Neutrophil (primary cell): ENCODE measurements around the gene C1orf87.

Experiments used
- H3K27ac ChIP-seq: fragments of 200-600 bp; sonication (generic); 2 replicates; pipeline ENCODE4 v1.5.1; 2016; ENCODE audit warnings: mild to moderate bottlenecking, moderate library complexity
- H3K27me3 ChIP-seq: fragments of 200-600 bp; sonication (generic); 2 replicates; pipeline ENCODE4 v1.6.0; 2016; ENCODE audit warnings: mild to moderate bottlenecking
- H3K36me3 ChIP-seq: fragments of 200-600 bp; sonication (generic); 2 replicates; pipeline ENCODE4 v1.5.1; 2017
- H3K4me1 ChIP-seq, 2 experiments: fragments of 200-600 bp in 1 of 2; sonication (generic) in 1 of 2; 1 replicate in 1 of 2; 2 replicates in 1 of 2; pipeline versions ENCODE4 v1.5.1 to v1.6.1; 2013 to 2016; ENCODE audit warnings: low read depth in 1 of 2, low read length in 1 of 2, mild to moderate bottlenecking in 1 of 2, moderate library complexity in 1 of 2; ENCODE audit not compliant: control insufficient read depth in 1 of 2, insufficient read depth in 1 of 2
- H3K4me3 ChIP-seq, 2 experiments: fragments of 200-600 bp in 1 of 2; sonication (generic) in 1 of 2; 1 replicate in 1 of 2; 2 replicates in 1 of 2; pipeline ENCODE4 v1.5.1; 2013 to 2016; ENCODE audit warnings: low read depth in 1 of 2, low read length in 1 of 2, mild to moderate bottlenecking in 1 of 2, moderate library complexity in 1 of 2
- H3K9me3 ChIP-seq: fragments of 200-600 bp; sonication (generic); 2 replicates; pipeline ENCODE4 v1.5.1; 2016
- TF ChIP-seq, protein P1 (sequence below): fragments of 200-600 bp; sonication (generic); IDR thresholded peaks from 2 replicates; pipeline ENCODE4 v1.5.1; 2016; ENCODE audit warnings: antibody characterized with exemption

Gene C1orf87, protein sequence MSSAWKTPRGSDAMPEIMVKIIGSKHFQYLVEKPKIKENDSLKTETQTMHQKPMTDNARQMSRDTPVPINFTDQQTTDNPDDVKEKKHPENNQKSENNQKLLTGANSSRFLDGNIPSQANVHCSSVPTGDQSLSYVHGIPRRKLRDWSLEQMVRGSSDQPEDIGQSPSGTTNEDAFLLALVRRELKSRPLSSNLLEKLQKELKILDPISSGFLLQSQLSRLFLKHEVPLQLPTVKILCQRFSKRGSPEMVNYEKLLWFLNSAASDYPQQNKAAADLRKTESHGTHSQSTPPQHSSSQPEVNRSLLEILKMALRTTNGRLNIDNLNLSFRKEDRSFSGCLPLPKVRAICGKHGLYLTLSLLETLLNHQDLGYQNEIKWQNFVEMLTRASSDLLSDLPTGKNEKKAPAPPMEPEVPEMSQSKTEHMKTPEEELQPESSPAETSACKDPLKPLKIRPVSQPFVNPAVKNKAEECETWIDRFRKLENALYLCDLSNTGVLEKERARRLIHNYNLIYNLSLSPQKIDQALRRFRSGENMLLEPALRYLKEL

DNA sequence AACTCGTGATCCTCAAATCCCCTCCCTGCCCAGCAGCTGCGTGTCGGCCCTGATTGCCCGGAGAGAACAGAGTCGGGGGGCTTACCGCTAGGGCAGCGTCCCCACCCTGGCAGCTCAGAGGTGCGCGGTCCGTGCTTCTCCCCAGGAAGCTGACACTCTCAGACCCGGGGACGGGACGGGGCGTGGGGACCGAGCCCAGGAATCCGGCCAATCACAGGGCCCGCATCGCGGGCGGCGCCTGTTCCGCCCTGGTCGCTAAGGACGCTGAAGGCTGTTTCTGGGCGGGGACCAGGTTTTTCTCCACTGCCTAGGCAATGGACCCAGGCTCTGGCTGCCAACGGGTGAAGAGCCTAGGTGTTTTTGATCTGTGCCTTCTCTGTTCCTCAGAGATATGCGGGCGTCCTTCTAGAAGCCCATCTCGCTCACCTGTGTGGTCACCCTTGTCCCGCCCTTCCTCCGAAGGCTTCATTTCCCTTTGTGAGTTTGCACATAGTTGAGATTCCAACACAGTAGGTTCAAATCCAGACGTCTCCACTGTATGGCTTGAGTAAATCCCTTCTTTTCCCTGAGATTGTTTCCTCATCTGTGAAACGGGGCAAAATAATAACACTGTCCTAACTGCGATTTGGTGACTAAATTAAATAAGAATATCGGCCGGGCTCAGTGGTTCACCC lies at the start of gene C1orf87:
Gene C1orf87, minus strand, starts transcription at position 166 of the 674 bp plus-strand sequence. CDS start 1,127 bp downstream, outside the sequence.
- no peaks in the 10 kb centered on the region for H3K9me3 ChIP-seq
- H3K36me3 ChIP-seq = no peaks in the 10 kb centered on the region
- no peaks in the 10 kb centered on the region for H3K4me1 ChIP-seq
- no peak within 1 kb of the TSS for H3K4me3 ChIP-seq
- TF ChIP-seq, protein P1, sequence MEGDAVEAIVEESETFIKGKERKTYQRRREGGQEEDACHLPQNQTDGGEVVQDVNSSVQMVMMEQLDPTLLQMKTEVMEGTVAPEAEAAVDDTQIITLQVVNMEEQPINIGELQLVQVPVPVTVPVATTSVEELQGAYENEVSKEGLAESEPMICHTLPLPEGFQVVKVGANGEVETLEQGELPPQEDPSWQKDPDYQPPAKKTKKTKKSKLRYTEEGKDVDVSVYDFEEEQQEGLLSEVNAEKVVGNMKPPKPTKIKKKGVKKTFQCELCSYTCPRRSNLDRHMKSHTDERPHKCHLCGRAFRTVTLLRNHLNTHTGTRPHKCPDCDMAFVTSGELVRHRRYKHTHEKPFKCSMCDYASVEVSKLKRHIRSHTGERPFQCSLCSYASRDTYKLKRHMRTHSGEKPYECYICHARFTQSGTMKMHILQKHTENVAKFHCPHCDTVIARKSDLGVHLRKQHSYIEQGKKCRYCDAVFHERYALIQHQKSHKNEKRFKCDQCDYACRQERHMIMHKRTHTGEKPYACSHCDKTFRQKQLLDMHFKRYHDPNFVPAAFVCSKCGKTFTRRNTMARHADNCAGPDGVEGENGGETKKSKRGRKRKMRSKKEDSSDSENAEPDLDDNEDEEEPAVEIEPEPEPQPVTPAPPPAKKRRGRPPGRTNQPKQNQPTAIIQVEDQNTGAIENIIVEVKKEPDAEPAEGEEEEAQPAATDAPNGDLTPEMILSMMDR = no peak
- H3K27me3 ChIP-seq = peaks cover 51% of the 10 kb centered on the region
- no peak within 1 kb of the TSS for H3K27ac ChIP-seq

DNA sequence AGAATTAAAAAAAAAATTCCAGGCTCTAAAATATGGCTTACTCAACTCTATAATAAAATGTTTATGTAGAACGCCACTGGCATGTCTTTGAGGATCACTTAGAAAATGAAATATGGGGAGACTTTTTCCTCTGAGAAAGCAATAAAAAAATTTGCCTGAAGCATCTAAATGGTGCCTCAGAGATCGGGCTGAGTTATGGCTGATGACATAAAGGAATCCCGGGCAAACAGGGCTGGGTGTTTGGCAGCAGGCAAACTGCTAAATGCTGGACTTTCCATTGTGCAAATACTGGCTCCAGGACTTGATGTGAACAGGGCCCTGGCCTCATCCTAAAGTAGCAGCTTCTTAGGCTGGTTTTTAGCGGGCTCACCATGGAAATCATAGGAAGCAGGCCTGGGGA lies 44.5 kb upstream of the C1orf87 start:
- TF ChIP-seq, protein P1 = no peak
- no peak overlapping the region for H3K4me3 ChIP-seq
- no peaks in the 10 kb centered on the region for H3K4me1 ChIP-seq
- H3K9me3 ChIP-seq = no peaks in the 10 kb centered on the region
- H3K27me3 ChIP-seq = no peaks in the 10 kb centered on the region
- no peak overlapping the region for H3K27ac ChIP-seq
- H3K36me3 ChIP-seq = no peaks in the 10 kb centered on the region

DNA sequence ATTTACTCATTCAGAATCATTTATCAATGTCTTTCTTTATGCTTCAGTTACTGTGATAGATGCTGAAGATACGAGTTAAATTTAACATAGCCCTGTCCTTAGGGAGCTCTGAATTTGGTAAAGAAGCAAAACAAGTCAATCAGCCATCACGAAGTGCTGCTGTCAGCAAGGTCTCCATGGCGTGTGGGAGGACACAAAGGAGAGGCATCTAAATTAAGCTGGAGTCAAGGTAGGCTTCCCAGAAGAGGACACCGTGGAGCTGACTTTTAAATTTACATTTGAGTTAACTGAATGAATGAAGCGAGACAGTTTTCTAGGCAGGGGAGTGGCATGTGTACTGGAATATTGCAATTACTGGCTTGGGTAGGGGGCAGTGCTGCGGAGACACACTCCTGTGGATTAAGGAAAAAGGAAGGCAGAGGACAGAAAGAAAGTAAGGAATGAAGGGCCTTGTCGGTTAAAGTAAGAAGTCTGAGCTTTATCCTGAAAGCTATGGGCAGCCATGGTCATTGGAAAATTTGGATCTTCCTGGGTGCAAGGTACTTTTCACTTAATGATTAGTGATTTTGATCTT lies 41.3 kb upstream of the C1orf87 start:
- H3K9me3 ChIP-seq = no peaks in the 10 kb centered on the region
- no peaks in the 10 kb centered on the region for H3K4me1 ChIP-seq
- H3K4me3 ChIP-seq = no peak overlapping the region
- H3K36me3 ChIP-seq = no peaks in the 10 kb centered on the region
- no peak overlapping the region for H3K27ac ChIP-seq
- H3K27me3 ChIP-seq = no peaks in the 10 kb centered on the region
- TF ChIP-seq, protein P1 = no peak

DNA sequence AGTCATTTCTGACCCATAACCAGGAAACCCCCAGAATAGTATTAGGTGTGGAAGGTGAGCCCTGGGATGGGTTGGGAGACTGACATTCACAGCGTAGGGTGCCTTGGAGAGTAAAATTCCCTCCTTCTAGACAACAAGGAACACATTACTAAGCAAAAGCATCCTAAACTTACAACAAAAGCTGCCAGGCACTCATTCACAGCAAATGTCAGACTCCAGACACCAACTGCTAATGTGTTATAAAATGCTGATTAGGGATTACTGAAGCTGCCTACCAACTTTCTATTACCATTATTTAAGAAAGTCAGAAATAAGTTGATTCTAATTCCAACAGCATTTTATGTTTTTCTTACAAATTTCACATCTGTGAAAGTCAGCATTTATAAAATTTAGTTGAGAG lies 40.0 kb upstream of the C1orf87 start:
- TF ChIP-seq, protein P1 = no peak
- Histone ChIP-seq H3K36me3 (no peaks in the 10 kb centered on the region), H3K27me3 (no peaks in the 10 kb centered on the region), H3K4me1 (no peaks in the 10 kb centered on the region), H3K27ac (no peak overlapping the region), H3K4me3 (no peak overlapping the region), H3K9me3 (no peaks in the 10 kb centered on the region)

DNA sequence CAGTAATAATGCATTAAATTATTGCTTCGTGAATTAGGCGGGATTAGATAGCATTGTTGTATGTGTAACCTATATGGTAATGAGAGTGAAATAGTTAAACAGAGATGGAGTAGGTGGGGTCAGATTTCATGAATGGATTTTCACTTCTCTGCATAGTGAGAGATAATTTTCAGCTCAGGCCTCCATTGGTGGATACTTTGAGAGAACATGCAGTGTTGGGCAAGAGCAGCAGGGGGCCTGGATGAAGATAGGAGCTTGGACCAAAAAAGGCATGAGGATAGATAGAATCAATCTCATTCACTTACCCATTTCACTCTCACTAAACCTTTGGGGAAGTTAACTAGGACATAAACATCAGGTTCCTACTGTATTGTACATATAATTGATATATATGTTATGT lies 39.5 kb upstream of the C1orf87 start:
- Histone ChIP-seq H3K9me3 (no peaks in the 10 kb centered on the region), H3K4me1 (no peaks in the 10 kb centered on the region), H3K27ac (no peak overlapping the region), H3K36me3 (no peaks in the 10 kb centered on the region), H3K4me3 (no peak overlapping the region), H3K27me3 (no peaks in the 10 kb centered on the region)
- TF ChIP-seq, protein P1 = no peak
